ENCODE data around the gene CYP27B1. TPM values are rescaled to one million over a fixed set of nuclear protein-coding genes. Genes with fewer than 3 reads are reported as not detected.
A peak's percentile ranks its signal among the peaks of the same experiment; 100 is the strongest.

CYP27B1 gene
- total RNA-seq, 1 donor from 2014 or later = 2.4 TPM

DNA sequence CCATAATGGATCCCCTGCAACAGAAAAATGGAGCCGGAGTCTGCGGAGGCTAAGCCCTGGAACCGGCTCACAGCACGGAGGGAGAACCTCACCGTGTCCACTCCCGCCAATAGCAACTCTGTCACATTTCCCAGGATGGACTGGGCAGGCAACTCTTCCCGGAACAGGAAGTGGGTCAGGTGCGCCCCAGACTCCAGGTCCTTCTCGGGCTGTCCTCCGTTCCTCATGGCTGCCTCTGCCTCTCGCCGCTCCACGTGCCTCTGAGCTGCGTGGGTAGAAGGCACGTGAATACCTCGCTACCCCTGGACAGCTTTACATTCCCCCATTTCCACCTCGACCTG is 2.2 kb downstream of the CYP27B1 start:
- no peak for DNase-seq
- ChIA-PET CTCF (interaction anchor here (1.3 to 4.7 kb wide), 2 partner anchors 8 to 140 kb away, joined by 7 to 20 read pairs; no protein-coding TSS in a partner anchor), POLR2A (interaction anchor here (0.6 to 6.7 kb wide), 4 partner anchors 8 to 1791 kb away, joined by 3 to 34 read pairs (median 4); partner anchors contain the start of genes CDK4, MARCHF9 and RAB5B)
- Mint-ChIP-seq H3K4me1 (peaks cover 35% of the 10 kb centered on the region), H3K27me3 (peaks cover 13% of the 10 kb centered on the region), H3K4me3 (peak overlapping the region; percentile 89), H3K27ac (no peak overlapping the region), H3K9me3 (no peaks in the 10 kb centered on the region), H3K36me3 (ENCODE audit: low read depth) (peaks cover 29% of the 10 kb centered on the region)
- TF ChIP-seq, protein P1, sequence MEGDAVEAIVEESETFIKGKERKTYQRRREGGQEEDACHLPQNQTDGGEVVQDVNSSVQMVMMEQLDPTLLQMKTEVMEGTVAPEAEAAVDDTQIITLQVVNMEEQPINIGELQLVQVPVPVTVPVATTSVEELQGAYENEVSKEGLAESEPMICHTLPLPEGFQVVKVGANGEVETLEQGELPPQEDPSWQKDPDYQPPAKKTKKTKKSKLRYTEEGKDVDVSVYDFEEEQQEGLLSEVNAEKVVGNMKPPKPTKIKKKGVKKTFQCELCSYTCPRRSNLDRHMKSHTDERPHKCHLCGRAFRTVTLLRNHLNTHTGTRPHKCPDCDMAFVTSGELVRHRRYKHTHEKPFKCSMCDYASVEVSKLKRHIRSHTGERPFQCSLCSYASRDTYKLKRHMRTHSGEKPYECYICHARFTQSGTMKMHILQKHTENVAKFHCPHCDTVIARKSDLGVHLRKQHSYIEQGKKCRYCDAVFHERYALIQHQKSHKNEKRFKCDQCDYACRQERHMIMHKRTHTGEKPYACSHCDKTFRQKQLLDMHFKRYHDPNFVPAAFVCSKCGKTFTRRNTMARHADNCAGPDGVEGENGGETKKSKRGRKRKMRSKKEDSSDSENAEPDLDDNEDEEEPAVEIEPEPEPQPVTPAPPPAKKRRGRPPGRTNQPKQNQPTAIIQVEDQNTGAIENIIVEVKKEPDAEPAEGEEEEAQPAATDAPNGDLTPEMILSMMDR (IDR thresholded peaks at IDR 0.05) = no peak
- peak; percentile 13 for ATAC-seq (ENCODE audit: low read depth)
- intact Hi-C loops (cut with micrococcal nuclease) = loop anchor here (2.0 kb wide), 1 partner anchor 18 kb away; the partner anchor contains the start of gene TSFM

GRCh38 chr12:57763881-57764661 is 2.8 kb downstream of the CYP27B1 start:
- DNase-seq (no peak), ATAC-seq (ENCODE audit: low read depth) (no peak)
- intact Hi-C loops (cut with micrococcal nuclease) = loop anchor here (2.0 kb wide), 1 partner anchor 19 kb away; the partner anchor contains the start of gene TSFM
- H3K27me3 Mint-ChIP-seq = peaks cover 13% of the 10 kb centered on the region
- POLR2A ChIA-PET = interaction anchor here (0.7 to 6.7 kb wide), 3 partner anchors 8 to 171 kb away, joined by 3 to 34 read pairs (median 4); partner anchors contain the start of genes CDK4 and MARCHF9
- TF ChIP-seq, protein P1 (IDR thresholded peaks at IDR 0.05) = no peak
- no peaks in the 10 kb centered on the region for H3K9me3 Mint-ChIP-seq
- H3K27ac Mint-ChIP-seq = peak overlapping the region; percentile 12
- CTCF ChIA-PET = interaction anchor here (1.3 to 4.7 kb wide), 2 partner anchors 7 to 141 kb away, joined by 7 to 20 read pairs; no protein-coding TSS in a partner anchor
- peaks cover 29% of the 10 kb centered on the region for H3K36me3 Mint-ChIP-seq (ENCODE audit: low read depth)
- peaks cover 40% of the 10 kb centered on the region for H3K4me1 Mint-ChIP-seq
- peak overlapping the region; percentile 44 for H3K4me3 Mint-ChIP-seq

DNA sequence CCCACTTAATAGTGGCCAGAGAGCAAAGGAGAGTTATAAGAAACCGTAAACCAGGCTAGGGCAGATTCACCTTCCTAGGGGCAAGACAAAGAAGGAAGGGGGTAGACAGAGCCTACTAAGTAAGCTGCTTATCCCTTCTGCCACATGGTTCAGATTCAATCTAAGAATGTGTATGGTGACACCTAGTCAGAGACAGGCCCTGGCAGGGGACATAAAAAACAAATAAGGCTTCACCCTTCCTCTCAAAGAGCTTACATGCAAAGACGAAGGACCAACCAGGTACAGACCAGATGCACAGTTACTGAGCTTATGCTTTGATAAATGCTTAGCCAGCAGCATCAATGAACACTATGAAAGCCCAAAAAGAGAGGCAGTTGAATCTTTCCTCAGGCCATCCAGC is 4.4 kb downstream of the CYP27B1 start:
- Mint-ChIP-seq H3K9me3 (no peaks in the 10 kb centered on the region), H3K4me1 (peaks cover 47% of the 10 kb centered on the region), H3K4me3 (no peak overlapping the region), H3K27me3 (peaks cover 13% of the 10 kb centered on the region), H3K36me3 (ENCODE audit: low read depth) (peaks cover 32% of the 10 kb centered on the region), H3K27ac (no peak overlapping the region)
- ATAC-seq (ENCODE audit: low read depth) (no peak), DNase-seq (no peak)
- ChIA-PET CTCF (interaction anchor here (1.1 to 1.4 kb wide), 2 partner anchors 19 to 21 kb away, joined by 3 read pairs; no protein-coding TSS in a partner anchor), POLR2A (interaction anchor here (1.3 kb wide), 1 partner anchor 10 kb away, joined by 4 read pairs; the partner anchor contains the start of genes EEF1AKMT3 and METTL1)
- intact Hi-C loops (cut with micrococcal nuclease) = no loop called here
- TF ChIP-seq, protein P1 (IDR thresholded peaks at IDR 0.05) = no peak

GRCh38 chr12:57761391-57761998 is 5.4 kb downstream of the CYP27B1 start:
- DNase-seq = no peak
- TF ChIP-seq, protein P1 (IDR thresholded peaks at IDR 0.05) = no peak
- Mint-ChIP-seq H3K9me3 (no peaks in the 10 kb centered on the region), H3K36me3 (ENCODE audit: low read depth) (peaks cover 37% of the 10 kb centered on the region), H3K4me3 (no peak overlapping the region), H3K27ac (no peak overlapping the region), H3K4me1 (peaks cover 48% of the 10 kb centered on the region), H3K27me3 (peaks cover 8% of the 10 kb centered on the region)
- ChIA-PET CTCF (interaction anchor here (1.1 to 1.4 kb wide), 2 partner anchors 20 kb away, joined by 3 read pairs; no protein-coding TSS in a partner anchor), POLR2A (no interaction called here)
- intact Hi-C loops (cut with micrococcal nuclease) = no loop called here
- ATAC-seq (ENCODE audit: low read depth) = no peak
